CD8-positive, alpha-beta memory T cell (primary cell): ENCODE measurements around the gene EXOC5. TPM values are rescaled to one million over a fixed set of nuclear protein-coding genes. Genes with fewer than 3 reads are reported as not detected.

Experiments
- CTCF ChIA-PET: fragments of 350-600 bp; sonication (Branson Sonifier 250); formaldehyde crosslinking; loops from one replicate; lab custom pipeline; 2021; ENCODE audit warnings: antibody characterized with exemption; lab: Charles Lee
- POLR2A ChIA-PET: fragments of 350-600 bp; sonication (Branson Sonifier 250); formaldehyde crosslinking; loops from one replicate; lab custom pipeline; 2021; ENCODE audit warnings: antibody characterized with exemption; lab: Charles Lee
- DNase-seq, 5 donors: peaks; one replicate each; pipeline versions ENCODE4 v3.0.0 to v3.0.0-alpha.2; 2020 to 2022; ENCODE audit warnings: mixed read lengths in 1 of 5
- H3K27ac ChIP-seq: one replicate; pipeline ENCODE4 v1.7.0; 2013; ENCODE audit warnings: low read depth, mild to moderate bottlenecking, low read length, moderate library complexity
- H3K27me3 ChIP-seq: 2 replicates; pipeline ENCODE4 v1.7.0; 2013; ENCODE audit warnings: low read length, mild to moderate bottlenecking; ENCODE audit not compliant: insufficient read depth, poor library complexity, severe bottlenecking
- H3K36me3 ChIP-seq: 2 replicates; pipeline ENCODE4 v1.7.0; 2013; ENCODE audit warnings: mild to moderate bottlenecking, low read length, moderate library complexity; ENCODE audit not compliant: insufficient read depth
- H3K4me1 ChIP-seq: 2 replicates; pipeline ENCODE4 v1.7.0; 2013; ENCODE audit warnings: mild to moderate bottlenecking, low read length, moderate library complexity; ENCODE audit not compliant: insufficient read depth
- H3K4me3 ChIP-seq: 2 replicates; pipeline ENCODE4 v1.7.0; 2013; ENCODE audit warnings: mild to moderate bottlenecking, low read length
- H3K9me3 ChIP-seq: 2 replicates; pipeline ENCODE4 v1.7.0; 2013; ENCODE audit warnings: mild to moderate bottlenecking, low read length
- H3K27ac Mint-ChIP-seq, 8 donors: one replicate each; pipeline ENCODE4 v1.8.0; 2020 to 2021; ENCODE audit warnings: mixed read lengths in 8 of 8, mild to moderate bottlenecking in 6 of 8, inconsistent platforms in 3 of 8, moderate library complexity in 3 of 8
- H3K27me3 Mint-ChIP-seq, 2 donors: one replicate each; pipeline ENCODE4 v1.8.0; 2020 to 2021; ENCODE audit warnings: mixed read lengths in 2 of 2, mild to moderate bottlenecking in 1 of 2, moderate library complexity in 1 of 2
- H3K36me3 Mint-ChIP-seq, 3 donors: one replicate each; pipeline ENCODE4 v1.8.0; 2020 to 2021; ENCODE audit warnings: mixed read lengths in 3 of 3, inconsistent platforms in 1 of 3, mild to moderate bottlenecking in 1 of 3
- H3K4me1 Mint-ChIP-seq, 3 donors: one replicate each; pipeline ENCODE4 v1.8.0; 2020 to 2021; ENCODE audit warnings: mixed read lengths in 3 of 3, inconsistent platforms in 1 of 3, mild to moderate bottlenecking in 1 of 3
- H3K4me3 Mint-ChIP-seq, 7 donors: one replicate each; pipeline ENCODE4 v1.8.0; 2020 to 2021; ENCODE audit warnings: mixed read lengths in 7 of 7, mild to moderate bottlenecking in 6 of 7, moderate library complexity in 4 of 7, inconsistent platforms in 2 of 7
- H3K9me3 Mint-ChIP-seq, 5 donors: one replicate each; pipeline ENCODE4 v1.8.0; 2020 to 2022; ENCODE audit warnings: mixed read lengths in 5 of 5, mild to moderate bottlenecking in 3 of 5, moderate library complexity in 2 of 5, inconsistent platforms in 1 of 5
- polyA plus RNA-seq: library from polyadenylated mRNA; unstranded; fragments of 300-500 nt; fragmentation: Illumina TruSeq; gene quantifications from one replicate; pipeline ENCODE4 v1.2.3, GENCODE V29; 2021
- total RNA-seq, 2 experiments: library from RNA; stranded (reverse); gene quantifications; one replicate each; pipeline ENCODE4 v1.2.3, GENCODE V29; 2021

Gene EXOC5
- total and polyA plus RNA-seq, 3 experiments from 2014 or later, result 52.8 to 89.9 (median 84.9) TPM

DNA sequence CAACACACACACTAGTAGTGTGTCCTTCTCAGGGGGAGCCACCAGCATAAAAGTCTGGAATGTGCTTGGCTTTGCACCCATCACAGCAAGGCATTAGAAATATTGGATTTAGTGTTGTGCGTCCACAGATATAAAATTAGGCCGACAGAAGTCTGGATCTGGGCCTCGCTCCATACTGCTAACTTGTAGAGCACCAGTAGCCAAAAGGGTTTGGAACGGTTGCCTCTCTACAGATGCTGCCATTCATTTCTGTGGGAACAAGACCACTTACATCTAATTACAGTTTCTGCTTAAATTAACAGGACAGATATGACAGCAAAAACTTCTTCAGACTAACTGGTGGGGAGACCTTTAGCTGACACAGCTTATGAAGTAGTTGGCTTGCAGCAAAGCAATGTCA is 94.2 kb downstream of the EXOC5 start:
- Mint-ChIP-seq H3K27ac (no peak overlapping the region), H3K4me1 (no peaks in the 10 kb centered on the region), H3K4me3 (no peak overlapping the region), H3K27me3 (peaks cover 20 to 50% of the 10 kb centered on the region in 2 donors), H3K36me3 (no peaks in the 10 kb centered on the region), H3K9me3 (no peaks in the 10 kb centered on the region)
- no peaks in the 10 kb centered on the region for H3K36me3 ChIP-seq
- no peak overlapping the region for H3K4me3 ChIP-seq
- no peaks in the 10 kb centered on the region for H3K9me3 ChIP-seq
- no peak overlapping the region for H3K27ac ChIP-seq
- no peak for DNase-seq
- no peaks in the 10 kb centered on the region for H3K4me1 ChIP-seq
- POLR2A ChIA-PET, result no interaction called here
- CTCF ChIA-PET, result no interaction called here
- no peaks in the 10 kb centered on the region for H3K27me3 ChIP-seq

DNA sequence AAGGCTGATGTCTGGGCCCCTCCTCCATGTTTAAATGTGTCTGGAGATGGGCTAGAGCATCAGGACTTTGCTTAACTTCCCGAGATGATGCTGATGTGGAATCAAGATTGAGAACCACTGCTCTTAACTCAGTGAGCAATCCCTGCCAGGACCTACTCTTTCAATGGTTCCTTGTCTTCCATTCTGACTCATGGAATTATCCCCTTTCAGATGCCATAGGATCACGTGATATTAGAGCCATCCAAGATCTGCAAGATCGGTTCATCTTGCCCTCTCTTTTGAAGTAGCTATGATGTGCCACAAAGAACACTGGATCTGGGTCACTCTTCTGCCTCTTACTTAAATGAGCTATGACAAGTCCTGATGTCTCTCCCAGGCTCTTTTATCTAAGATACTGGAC is 96.8 kb downstream of the EXOC5 start:
- POLR2A ChIA-PET, result no interaction called here
- CTCF ChIA-PET, result no interaction called here
- H3K4me3 ChIP-seq, result no peak overlapping the region
- H3K9me3 ChIP-seq, result no peaks in the 10 kb centered on the region
- no peaks in the 10 kb centered on the region for H3K36me3 ChIP-seq
- no peak overlapping the region for H3K27ac ChIP-seq
- H3K4me1 ChIP-seq, result no peaks in the 10 kb centered on the region
- no peaks in the 10 kb centered on the region for H3K4me1 Mint-ChIP-seq
- H3K27ac Mint-ChIP-seq, result no peak overlapping the region
- peaks cover 20 to 31% of the 10 kb centered on the region in 2 donors for H3K27me3 Mint-ChIP-seq
- no peaks in the 10 kb centered on the region for H3K9me3 Mint-ChIP-seq
- no peak for DNase-seq
- H3K27me3 ChIP-seq, result no peaks in the 10 kb centered on the region
- no peak overlapping the region for H3K4me3 Mint-ChIP-seq
- no peaks in the 10 kb centered on the region for H3K36me3 Mint-ChIP-seq

DNA sequence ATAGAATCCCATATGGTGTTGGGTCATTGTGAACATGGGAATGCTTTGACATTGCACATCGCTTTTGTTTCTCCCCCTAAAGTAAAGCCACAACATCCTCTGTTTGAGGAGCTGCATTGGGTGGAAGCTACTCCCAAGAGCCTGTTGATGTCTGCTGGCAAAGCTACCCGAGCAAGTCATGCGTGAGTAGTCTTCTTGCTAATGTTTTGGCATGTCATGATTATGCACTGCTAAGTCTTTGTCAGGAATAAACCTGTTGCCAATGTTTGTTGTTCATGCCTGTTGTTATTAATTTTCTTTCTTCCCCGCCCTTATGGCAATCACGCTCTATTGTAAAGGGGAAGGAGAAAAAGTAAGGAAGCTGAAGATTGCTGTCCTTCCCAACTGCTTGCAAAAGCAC is 97.3 kb downstream of the EXOC5 start:
- DNase-seq, result no peak
- Histone ChIP-seq H3K36me3 (no peaks in the 10 kb centered on the region), H3K9me3 (no peaks in the 10 kb centered on the region), H3K4me1 (no peaks in the 10 kb centered on the region), H3K27me3 (no peaks in the 10 kb centered on the region), H3K4me3 (no peak overlapping the region), H3K27ac (no peak overlapping the region)
- H3K4me3 Mint-ChIP-seq, result no peak overlapping the region
- no peaks in the 10 kb centered on the region for H3K9me3 Mint-ChIP-seq
- H3K27me3 Mint-ChIP-seq, result peaks cover 20 to 31% of the 10 kb centered on the region in 2 donors
- ChIA-PET POLR2A (no interaction called here), CTCF (no interaction called here)
- H3K36me3 Mint-ChIP-seq, result no peaks in the 10 kb centered on the region
- no peak overlapping the region for H3K27ac Mint-ChIP-seq
- H3K4me1 Mint-ChIP-seq, result no peaks in the 10 kb centered on the region

DNA sequence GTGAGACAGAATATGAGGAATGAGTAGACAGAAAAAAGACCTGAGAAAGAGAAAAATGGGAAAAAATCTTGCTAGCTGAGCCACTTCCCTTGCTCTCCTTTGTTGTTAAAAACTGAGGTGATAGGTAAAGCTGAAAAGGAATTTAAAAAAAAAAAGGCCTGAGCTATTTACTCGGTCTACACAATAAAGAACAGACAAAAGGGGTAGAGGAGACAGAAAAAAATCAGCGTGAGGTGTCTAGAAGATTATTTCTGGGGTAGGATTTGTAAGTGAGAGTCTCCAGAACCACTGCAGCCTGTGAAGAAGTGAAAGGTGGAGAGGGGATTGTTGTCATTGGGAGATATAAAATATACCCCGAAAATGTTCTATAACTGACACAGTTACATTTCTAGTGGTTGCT is 98.8 kb downstream of the EXOC5 start:
- H3K9me3 ChIP-seq, result no peaks in the 10 kb centered on the region
- no peaks in the 10 kb centered on the region for H3K4me1 ChIP-seq
- POLR2A ChIA-PET, result no interaction called here
- Mint-ChIP-seq H3K9me3 (no peaks in the 10 kb centered on the region), H3K4me3 (no peak overlapping the region), H3K27me3 (peaks cover 20 to 27% of the 10 kb centered on the region in 2 donors), H3K4me1 (no peaks in the 10 kb centered on the region), H3K36me3 (no peaks in the 10 kb centered on the region), H3K27ac (no peak overlapping the region)
- CTCF ChIA-PET, result no interaction called here
- H3K27ac ChIP-seq, result no peak overlapping the region
- no peaks in the 10 kb centered on the region for H3K27me3 ChIP-seq
- no peaks in the 10 kb centered on the region for H3K36me3 ChIP-seq
- DNase-seq, result no peak
- no peak overlapping the region for H3K4me3 ChIP-seq

DNA sequence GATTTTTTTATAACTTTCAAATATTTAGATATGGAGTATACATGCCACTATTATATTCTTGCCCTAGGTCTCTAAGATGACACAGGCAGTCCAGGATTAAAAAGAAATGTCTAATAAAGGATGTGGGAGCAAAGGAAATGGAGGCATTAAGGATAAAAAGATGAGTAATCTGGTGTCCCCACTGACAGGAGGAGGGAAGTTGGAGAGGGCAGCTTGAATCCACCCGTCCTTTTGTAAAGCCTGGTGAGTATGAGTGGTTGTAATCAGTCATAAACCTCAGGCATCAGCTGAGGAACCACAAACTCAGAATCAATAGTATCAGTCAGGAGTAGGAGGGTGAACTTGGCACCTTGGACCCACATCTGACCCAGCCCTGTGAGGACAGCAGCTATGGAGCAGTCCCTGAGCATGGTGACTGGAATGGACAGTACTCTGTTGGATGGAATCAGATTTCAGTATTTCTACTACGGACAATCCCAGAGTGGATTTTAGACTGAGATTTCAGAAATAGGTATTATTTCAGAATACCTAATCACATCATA is 100.5 kb downstream of the EXOC5 start:
- H3K4me1 ChIP-seq, result no peaks in the 10 kb centered on the region
- ChIA-PET CTCF (no interaction called here), POLR2A (interaction anchor here (0.7 kb wide), 1 partner anchor 49 kb away, joined by 3 read pairs; no protein-coding TSS in a partner anchor)
- no peaks in the 10 kb centered on the region for H3K36me3 ChIP-seq
- H3K27ac ChIP-seq, result no peak overlapping the region
- H3K36me3 Mint-ChIP-seq, result no peaks in the 10 kb centered on the region
- H3K4me3 ChIP-seq, result no peak overlapping the region
- no peaks in the 10 kb centered on the region for H3K9me3 Mint-ChIP-seq
- no peaks in the 10 kb centered on the region for H3K9me3 ChIP-seq
- H3K27me3 Mint-ChIP-seq, result peaks cover 14 to 21% of the 10 kb centered on the region in 2 donors
- H3K27ac Mint-ChIP-seq, result no peak overlapping the region
- no peaks in the 10 kb centered on the region for H3K4me1 Mint-ChIP-seq
- H3K4me3 Mint-ChIP-seq, result no peak overlapping the region
- H3K27me3 ChIP-seq, result no peaks in the 10 kb centered on the region
- DNase-seq, result no peak

DNA sequence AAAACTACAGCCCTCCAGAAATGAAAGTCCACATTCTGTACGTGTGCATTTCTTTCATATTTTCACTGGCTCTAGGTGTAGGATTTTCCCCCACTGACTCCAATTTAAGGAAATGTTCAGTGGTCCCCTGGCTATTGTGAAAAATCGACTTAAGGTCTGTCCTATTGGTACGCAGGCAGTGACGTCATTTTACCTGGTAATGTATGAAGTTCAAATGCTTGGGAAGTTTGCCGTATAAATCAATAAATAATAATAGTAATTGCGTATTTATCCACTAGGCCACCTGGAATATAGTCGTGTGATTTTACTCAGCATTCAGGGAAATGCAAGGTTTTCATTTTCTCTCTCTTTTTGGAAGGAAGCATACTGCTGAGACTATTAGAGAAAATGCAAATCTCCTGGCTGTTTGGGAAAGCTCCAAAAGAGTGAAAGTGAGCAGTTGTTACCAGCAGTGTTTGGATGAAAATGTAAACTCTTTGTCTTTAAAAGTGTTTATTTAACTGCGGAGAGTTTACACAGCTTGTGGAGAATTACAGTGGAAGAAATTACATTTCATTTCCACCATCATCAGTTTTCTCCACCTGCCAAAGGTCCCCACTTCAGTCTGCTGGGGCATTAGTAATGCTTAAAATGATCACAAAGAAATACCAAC is 107.0 kb downstream of the EXOC5 start:
- Histone ChIP-seq H3K4me3 (no peak overlapping the region), H3K36me3 (no peaks in the 10 kb centered on the region), H3K27me3 (no peaks in the 10 kb centered on the region), H3K27ac (no peak overlapping the region), H3K4me1 (no peaks in the 10 kb centered on the region), H3K9me3 (no peaks in the 10 kb centered on the region)
- Mint-ChIP-seq H3K4me1 (no peaks in the 10 kb centered on the region), H3K36me3 (no peaks in the 10 kb centered on the region), H3K9me3 (no peaks in the 10 kb centered on the region), H3K27ac (no peak overlapping the region), H3K4me3 (no peak overlapping the region), H3K27me3 (peaks cover 3 to 5% of the 10 kb centered on the region in 2 donors)
- POLR2A ChIA-PET, result no interaction called here
- no peak for DNase-seq
- CTCF ChIA-PET, result no interaction called here

DNA sequence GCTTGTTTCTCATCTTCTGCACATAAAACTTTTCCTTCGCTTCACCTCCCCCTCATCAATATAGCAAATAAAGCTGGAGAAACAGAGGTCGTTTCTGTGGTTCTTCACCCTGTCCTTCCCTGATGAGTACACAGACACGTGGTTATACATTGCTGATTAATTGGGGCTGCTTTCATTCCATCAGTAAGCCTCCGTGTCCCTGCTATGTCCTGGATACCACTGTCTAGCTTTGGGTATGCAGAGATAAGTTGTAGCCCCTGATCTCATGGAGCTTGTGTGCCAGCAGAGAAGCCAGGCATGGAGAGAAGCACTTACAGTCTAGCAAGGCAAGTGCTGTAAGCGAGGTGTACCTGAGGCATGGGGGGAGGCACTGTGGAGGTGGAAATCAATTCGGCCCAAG is 108.4 kb downstream of the EXOC5 start:
- H3K36me3 ChIP-seq, result no peaks in the 10 kb centered on the region
- no peak overlapping the region for H3K27ac ChIP-seq
- no peaks in the 10 kb centered on the region for H3K9me3 ChIP-seq
- ChIA-PET POLR2A (no interaction called here), CTCF (no interaction called here)
- no peaks in the 10 kb centered on the region for H3K27me3 ChIP-seq
- Mint-ChIP-seq H3K36me3 (no peaks in the 10 kb centered on the region), H3K4me1 (no peaks in the 10 kb centered on the region), H3K9me3 (no peaks in the 10 kb centered on the region), H3K4me3 (no peak overlapping the region), H3K27ac (no peak overlapping the region), H3K27me3 (peaks cover 9 to 13% of the 10 kb centered on the region in 2 donors)
- DNase-seq, result no peak
- no peak overlapping the region for H3K4me3 ChIP-seq
- no peaks in the 10 kb centered on the region for H3K4me1 ChIP-seq

DNA sequence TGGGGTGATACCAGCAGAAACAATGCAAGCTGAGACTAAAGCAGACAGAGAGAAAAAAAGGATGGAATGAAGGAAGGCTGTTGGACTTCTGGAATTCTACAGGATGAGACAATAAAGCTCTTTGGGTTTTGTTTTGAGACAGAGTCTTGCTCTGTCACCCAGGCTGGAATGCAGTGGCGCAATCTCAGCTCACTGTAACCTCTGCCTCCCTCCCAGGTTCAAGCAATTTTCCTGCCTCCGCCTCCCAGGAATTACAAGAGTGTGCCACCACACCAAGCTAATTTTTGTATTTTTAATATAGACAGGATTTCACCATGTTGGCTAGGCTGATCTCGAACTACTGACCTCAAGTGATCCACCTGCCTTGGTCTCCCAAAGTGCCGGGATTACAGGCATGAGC is 115.4 kb downstream of the EXOC5 start:
- no peaks in the 10 kb centered on the region for H3K9me3 Mint-ChIP-seq
- H3K4me3 Mint-ChIP-seq, result no peak overlapping the region
- Histone ChIP-seq H3K27ac (no peak overlapping the region), H3K27me3 (no peaks in the 10 kb centered on the region), H3K9me3 (no peaks in the 10 kb centered on the region), H3K4me3 (no peak overlapping the region), H3K4me1 (no peaks in the 10 kb centered on the region), H3K36me3 (no peaks in the 10 kb centered on the region)
- no peak overlapping the region for H3K27ac Mint-ChIP-seq
- no peak for DNase-seq
- peaks cover 9 to 21% of the 10 kb centered on the region in 2 donors for H3K27me3 Mint-ChIP-seq
- no peaks in the 10 kb centered on the region for H3K36me3 Mint-ChIP-seq
- CTCF ChIA-PET, result no interaction called here
- H3K4me1 Mint-ChIP-seq, result no peaks in the 10 kb centered on the region
- POLR2A ChIA-PET, result no interaction called here
